Suppressor macrophage (primary cell): ENCODE measurements around the gene SLC31A1.

Experiments
- DNase-seq, 4 experiments: peaks; one replicate each; pipeline ENCODE4 v3.0.0-alpha.2; 2020 to 2022

SLC31A1 gene

DNA sequence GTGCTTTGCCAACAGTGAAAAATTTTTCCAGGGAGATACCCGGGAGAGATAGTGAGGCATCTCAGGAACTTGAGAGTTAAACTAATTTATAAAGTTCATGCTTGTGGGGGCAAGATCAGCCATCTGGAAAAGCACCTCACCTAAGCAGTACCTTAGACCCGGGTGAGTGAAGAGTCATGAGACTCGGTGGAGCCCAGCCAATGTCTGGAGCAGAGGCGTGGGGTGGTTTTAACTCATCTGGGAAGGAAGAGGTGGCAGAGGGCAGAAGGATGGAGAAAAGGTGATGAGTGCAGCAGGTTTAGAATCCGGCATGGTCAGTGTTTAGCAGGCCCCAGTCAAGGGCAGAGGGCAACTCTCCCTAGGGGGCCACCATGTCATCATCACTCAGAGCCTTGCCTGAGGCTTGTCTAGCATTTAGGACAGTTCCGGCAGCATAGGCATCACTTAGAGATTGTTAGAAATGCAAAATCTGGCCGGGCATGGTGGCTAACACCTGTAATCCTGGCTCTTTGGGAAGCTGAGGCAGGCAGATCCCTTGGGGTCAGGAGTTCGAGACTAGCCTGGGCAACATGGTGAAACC is 86.1 kb downstream of the SLC31A1 start:
- DNase-seq: no peak

DNA sequence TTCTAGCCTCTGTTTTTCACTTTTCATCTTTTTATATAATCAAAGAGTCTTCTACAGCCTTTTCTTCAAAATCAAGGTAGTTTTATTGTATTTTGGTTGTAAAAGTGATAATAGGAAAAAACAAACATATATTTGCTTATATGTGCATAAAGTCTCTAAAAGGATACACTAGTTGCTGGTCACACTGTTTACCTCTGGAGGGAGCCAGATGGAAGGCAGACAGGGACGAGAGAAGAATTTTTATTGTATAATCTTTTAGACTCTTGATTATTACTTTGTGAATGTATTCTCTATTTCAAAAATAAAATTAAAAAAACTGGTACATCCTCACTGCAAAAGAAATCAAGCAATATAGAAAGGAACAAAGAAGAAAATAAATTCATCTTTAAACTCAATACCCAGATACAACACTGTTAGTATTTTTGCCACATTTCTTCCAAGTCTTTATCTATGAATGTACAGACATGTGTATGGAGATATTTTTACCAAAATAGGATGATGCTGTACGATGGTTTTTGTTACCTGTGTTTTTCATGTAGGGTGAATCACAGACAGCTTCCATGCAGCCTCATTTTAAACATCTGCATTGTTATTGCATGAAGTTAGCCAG is 88.0 kb downstream of the SLC31A1 start:
- DNase-seq: peak; percentile 35 to 72 (median 64)

DNA sequence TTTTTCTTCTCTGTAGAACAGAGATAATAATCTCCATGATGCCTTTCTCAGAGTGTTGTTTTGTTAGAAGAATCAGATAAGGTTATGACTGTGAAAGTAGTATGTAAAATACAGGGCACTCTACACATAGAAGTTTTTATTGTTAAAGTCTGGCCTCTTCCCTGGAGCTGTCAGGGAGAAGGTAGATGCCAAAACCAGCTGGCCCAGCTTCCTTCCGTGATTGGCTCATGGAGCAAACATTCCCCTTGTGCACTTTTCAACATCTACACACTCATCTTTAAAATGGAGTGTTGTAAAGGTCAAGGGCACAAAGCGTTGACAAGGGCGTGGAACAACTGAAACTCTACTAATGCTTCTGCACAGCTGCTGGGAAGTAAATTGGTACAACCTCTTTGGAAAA is 89.2 kb downstream of the SLC31A1 start:
- DNase-seq: no peak

GRCh38 chr9:113311961-113312360 is 90.6 kb downstream of the SLC31A1 start:
- no peak for DNase-seq

DNA sequence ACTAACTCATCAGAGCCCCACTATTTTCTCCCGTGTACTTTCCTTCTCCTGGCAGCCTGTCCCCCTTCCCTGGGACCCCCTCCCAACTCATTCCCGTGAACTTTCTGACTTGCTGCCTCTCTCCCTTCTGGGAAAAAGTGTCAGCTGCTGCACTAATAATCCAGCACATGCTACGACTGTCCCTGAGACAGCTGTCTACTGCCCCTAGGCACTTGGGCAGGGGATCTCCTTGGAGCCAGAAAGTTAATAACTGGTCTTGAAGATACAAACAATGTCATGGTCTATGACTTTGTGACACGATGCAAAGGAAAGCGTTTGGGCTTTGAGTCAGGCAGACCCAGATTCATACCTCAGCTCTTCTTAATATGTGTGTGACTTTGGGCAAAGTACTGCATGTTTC is 91.9 kb downstream of the SLC31A1 start:
- no peak for DNase-seq
